Stimulated activated CD8-positive, alpha-beta memory T cell treated with anti-CD3 and anti-CD28 coated beads, Interleukin-7, amount 100 ng/mL, for 24 hours (primary cell): ENCODE data around the gene AP4E1.
A peak's percentile ranks its signal among the peaks of the same experiment; 100 is the strongest.
"Not testable (repeated sequence)": the region's sequence is repeated elsewhere in the genome, so short reads cannot be mapped to it uniquely, and the experiment has no call there.

Source experiments
- DNase-seq: peaks from one replicate; pipeline ENCODE4 v3.0.0-alpha.2; 2020; ENCODE audit warnings: low read depth

AP4E1 gene

DNA sequence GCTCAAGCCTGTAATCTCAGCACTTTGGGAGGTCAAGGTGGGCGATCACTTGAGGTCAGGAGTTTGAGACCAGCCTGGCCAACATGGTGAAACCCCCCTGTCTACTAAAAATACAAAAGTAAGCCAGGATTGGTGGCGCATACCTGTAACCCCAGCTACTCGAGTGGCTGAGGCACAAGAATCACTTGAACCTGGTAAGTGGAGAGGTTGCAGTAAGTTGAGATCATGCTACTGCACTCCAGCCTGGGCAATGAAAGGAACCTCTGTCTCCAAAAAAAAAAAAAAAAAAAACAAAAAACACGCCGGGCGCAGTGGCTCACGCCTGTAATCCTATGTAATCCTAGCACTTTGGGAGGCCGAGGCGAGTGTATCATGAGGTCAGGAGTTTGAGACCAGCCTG is 18.9 kb upstream of the AP4E1 start:
- DNase-seq, result no peak

GRCh38 chr15:50890751-50891150 is 17.7 kb upstream of the AP4E1 start:
- no peak for DNase-seq

DNA sequence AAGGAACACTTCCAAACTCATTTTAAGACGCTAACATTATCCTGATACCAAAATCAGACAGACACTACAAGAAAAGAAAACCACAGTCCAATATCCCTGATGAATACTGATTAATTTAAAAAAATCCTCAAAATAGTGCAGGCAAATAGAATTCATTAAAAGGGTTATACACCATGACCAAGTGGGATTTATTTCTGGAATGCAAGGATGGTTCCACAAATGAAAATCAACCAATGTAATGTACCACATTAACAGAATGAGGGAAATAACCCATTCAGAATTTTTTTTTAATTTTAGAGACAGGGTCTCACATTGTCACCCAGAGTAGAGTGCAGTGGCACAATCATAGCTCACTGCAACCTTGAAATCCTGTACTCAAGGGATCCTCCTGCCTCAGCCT is 17.3 kb upstream of the AP4E1 start:
- no peak for DNase-seq

DNA sequence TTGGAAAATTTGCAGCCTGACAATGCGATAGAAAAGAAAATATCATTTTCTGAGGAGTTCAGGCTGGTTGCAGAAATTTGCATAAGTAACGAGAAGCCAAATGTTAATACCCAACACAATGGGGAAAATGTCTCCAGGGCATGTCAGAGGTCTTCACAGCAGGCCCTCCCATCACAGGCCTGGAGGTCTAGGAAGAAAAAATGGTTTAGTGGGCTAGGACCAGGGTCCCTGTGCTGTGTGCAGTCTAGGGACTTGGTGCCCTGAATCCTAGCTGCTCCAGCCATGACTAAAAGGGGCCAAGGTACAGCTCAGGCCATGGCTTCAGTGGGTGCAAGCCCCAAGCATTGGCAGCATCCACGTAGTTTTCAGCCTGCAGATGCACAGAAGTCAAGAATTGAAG is 14.5 kb upstream of the AP4E1 start:
- no peak for DNase-seq

- DNase-seq, result not testable (repeated sequence)
These were observed 7.1 kb upstream of the AP4E1 start for GRCh38 chr15:50901390-50901789.

- DNase-seq, result no peak
These were observed 4.3 kb upstream of the AP4E1 start for GRCh38 chr15:50904211-50904610.

DNA sequence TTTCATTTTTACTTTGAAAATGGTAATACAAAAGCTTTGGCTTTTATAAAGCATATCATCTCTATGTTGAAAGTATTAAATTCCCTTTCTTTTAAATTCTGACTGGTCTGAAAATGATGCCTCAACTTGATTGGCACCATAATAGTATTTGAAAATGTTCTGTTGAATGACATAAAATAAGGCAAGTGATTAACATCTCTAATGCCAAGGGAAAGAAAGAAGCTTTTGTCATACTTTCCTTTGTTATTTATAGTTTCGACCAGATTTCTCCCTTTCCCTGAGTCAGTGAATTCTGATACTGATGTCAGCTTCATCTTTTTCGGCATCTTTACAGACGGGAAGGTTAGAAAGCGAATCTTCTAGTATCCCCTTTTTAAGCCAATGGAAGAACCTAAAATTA is 3.4 kb upstream of the AP4E1 start:
- DNase-seq, result no peak

DNA sequence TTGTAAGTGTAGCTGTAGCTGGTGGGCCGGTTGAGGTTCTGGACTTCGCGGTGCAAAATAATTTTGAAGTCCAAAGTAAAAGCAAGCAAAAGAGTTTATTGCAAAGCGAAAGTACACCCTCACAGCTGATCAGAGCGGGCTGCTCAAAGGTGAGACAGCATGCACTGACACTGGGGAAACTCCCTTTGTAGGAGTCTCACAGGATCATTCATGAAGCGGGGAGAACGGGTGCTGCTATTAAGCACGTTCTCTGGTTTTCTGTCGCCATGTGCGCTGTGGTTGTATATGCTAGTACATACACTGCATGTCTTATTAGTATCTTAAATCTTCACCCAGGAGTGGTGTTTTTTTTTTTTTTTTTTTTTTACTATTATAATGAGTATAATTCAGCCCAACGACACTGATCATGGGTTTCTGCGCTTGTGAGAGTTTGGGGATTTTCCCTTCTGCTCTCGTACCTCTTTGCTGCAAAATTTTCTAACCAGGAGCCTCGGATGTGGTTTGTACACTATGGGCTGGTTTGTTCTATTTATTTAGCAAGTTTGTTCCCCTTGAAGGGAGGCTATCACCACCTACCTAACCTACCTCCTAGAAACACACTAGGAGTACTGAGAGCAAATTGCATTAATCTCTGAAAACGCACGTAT is 1.4 kb upstream of the AP4E1 start:
- peak; percentile 52 for DNase-seq

DNA sequence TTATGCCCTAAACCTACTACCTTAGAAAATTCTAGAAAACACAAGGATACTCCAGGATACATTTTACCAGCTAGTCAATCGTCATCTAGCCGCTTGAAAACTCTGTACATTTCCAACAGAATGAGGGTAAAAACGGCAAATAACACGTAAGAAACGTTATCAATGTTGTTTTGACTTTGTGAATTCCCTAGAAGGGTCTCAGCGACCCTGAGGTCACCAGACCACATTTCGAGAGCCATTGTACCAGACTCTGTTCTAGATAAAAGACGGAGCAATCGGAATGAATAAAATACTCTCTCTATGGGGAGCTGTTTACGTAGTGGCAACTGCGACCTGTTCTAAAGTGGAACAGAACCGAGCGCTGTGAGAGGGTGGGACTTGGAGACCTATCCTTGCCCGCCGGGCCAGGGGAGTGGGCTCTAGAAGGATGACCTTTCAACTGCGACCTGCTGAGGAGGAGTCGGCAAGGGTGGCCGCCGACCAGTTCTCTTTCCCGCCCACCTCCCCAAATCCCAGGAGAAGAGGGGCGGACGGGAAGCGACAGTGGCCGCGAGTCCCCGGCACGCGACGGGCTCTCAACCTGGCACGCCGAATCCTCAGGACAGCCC is 778 bp upstream of the AP4E1 start:
- peak; percentile 28 for DNase-seq

GRCh38 chr15:50909010-50909317 is 481 bp downstream of the AP4E1 start:
- DNase-seq, result no peak

DNA sequence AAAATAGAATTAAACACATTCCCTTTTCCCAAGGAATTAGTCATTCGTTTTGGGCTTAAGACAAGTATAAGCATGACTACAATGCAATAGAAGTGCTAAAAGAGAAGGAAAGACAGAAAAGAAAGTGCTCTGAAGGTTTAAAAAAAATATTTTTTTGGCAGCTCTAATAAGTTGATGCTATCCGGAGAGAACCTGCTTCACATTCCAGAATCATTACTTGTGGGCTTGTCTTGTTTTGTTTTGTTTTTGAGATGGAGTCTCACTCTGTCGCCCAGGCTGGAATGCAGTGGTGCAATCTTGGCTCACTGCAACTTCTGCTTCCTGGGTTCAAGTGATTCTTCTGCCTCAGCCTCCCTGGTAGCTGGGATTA is 1.9 kb downstream of the AP4E1 start:
- DNase-seq, result not testable (repeated sequence)

DNA sequence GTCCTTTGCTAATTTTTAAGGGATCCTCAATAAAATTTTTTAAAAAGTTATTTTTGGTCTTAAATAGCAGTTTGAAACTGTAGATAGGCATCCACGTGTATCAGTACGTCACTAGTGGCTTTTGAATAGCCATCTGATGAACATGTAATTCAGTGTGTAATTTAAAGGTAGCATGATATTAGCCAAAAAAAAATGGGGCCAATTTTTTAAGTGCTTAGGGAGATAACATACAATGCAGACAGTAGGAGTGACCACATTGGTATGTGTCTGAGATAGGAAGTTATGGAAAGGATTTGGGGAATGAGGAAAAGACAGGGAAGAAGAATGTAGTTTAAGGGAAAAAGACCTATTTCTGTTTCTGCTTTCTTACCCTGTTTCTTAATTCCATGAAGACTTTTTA is 2.5 kb downstream of the AP4E1 start:
- DNase-seq, result no peak

GRCh38 chr15:50911621-50912020 is 3.1 kb downstream of the AP4E1 start:
- no peak for DNase-seq

- no peak for DNase-seq
These were observed 7.9 kb downstream of the AP4E1 start for GRCh38 chr15:50916400-50916799.

DNA sequence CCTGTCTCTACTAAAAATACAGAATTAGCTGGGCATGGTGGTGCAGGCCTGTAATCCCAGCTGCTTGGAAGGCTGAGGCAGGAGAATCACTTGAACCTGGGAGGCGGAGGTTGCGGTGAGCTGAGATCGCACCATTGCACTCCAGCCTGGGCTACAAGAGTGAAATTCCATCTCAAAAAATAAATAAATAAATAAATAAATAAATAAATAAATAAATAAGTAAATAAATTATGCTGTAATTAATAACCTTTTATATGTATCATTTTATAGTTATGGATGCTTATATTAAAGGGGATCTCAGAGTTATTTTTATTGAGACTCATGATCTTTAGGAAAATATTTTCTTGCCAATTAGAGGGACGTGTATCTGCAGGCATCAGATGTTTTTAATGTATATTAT is 10.9 kb downstream of the AP4E1 start:
- DNase-seq, result not testable (repeated sequence)

DNA sequence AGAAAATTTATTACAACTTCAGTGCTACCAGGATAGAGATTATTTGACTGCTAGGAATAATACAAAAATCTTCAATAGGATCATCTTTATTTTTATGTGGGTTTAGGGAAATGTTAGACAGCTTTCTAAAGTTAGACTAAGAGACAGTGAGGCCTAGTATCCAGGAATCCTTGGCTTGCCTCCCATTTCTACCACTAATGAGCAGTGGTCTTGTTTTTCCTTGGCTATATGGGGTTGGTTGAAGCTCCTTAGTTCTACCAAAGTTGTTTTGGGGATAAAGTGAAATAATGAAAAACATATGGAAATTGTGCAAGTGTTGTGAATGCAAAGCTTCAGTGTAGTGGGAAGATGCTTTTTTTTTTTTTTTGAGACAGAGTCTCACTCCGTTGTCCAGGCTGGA is 16.8 kb downstream of the AP4E1 start:
- no peak for DNase-seq

DNA sequence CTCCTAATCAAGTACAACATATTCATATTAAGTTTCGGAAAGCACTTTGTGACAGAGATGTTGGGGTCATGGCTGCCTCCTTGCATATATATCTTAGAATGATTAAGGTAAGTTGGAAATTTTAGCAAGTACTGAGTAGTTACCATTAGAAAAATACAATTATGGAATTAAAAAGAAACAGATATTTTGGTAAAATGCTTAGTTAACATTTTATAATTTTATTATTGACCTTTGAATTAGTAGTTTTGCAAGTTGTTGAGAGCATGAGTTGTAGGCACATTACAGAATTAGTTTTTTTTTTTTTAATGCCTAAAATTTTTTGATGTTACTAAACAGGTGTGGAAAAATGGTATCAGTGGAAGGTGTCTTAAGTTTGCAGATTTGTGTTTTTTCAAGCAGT is 20.6 kb downstream of the AP4E1 start:
- DNase-seq, result no peak

GRCh38 chr15:50930792-50931191 is 22.3 kb downstream of the AP4E1 start:
- DNase-seq, result no peak

GRCh38 chr15:50933341-50933740 is 24.9 kb downstream of the AP4E1 start:
- no peak for DNase-seq

DNA sequence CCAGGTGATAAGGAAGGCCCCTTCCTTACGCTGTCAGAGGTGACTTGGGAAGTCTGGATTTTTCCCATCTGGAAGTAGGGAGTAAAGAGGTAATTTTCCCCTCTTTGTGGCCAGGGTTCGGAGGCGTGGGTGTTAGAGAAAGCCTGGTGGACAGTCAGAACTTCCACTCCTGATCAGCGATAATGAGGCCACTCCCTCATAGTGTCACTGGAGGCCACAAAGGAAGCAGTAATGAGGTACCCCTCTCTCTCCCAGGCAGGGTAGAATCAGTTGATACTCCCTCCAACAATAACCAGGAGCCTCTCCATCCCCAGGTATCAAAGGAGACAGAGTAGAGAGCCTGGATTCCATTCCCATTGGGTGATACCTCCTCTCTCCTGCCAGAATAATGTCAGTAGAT is 30.0 kb downstream of the AP4E1 start:
- DNase-seq, result no peak

GRCh38 chr15:50939911-50940310 is 31.4 kb downstream of the AP4E1 start:
- no peak for DNase-seq

GRCh38 chr15:50940506-50940905 is 32.0 kb downstream of the AP4E1 start:
- no peak for DNase-seq

- DNase-seq, result no peak
These were observed 35.2 kb downstream of the AP4E1 start for GRCh38 chr15:50943638-50944037.

- no peak for DNase-seq
These were observed 36.2 kb downstream of the AP4E1 start for GRCh38 chr15:50944672-50945071.

- no peak for DNase-seq
These were observed 37.2 kb downstream of the AP4E1 start for GRCh38 chr15:50945725-50946124.
